GM23338 (cell line): ENCODE results near the gene ARMC5. TPM values are rescaled to one million over a fixed set of nuclear protein-coding genes. Genes with fewer than 3 reads are reported as not detected.
A peak's percentile ranks its signal among the peaks of the same experiment; 100 is the strongest.

Experiments used
- ATAC-seq: fragments of 200-7000 bp; cut with Tn5 transposase; 3 replicates; pipeline ENCODE4 v1.9.1; 2020
- DNase-seq: peaks from one replicate; pipeline ENCODE4 v3.0.0-alpha.2; 2015; ENCODE audit warnings: low spot score
- H2AFZ ChIP-seq: fragments of 200-600 bp; sonication (generic); 2 replicates; pipeline ENCODE4 v1.8.0; 2016; ENCODE audit warnings: antibody characterized with exemption, mild to moderate bottlenecking, moderate library complexity
- H3F3A ChIP-seq: fragments of 200-600 bp; sonication (generic); replicated peaks from 2 replicates; pipeline ENCODE4 v1.8.0; 2017; ENCODE audit warnings: antibody characterized with exemption, mixed run types, low read depth
- H3K27ac ChIP-seq: fragments of 200-600 bp; sonication (generic); 2 replicates; pipeline ENCODE4 v1.6.1; 2016; ENCODE audit warnings: low read depth
- H3K27me3 ChIP-seq: fragments of 200-600 bp; sonication (generic); 2 replicates; pipeline ENCODE4 v1.8.0; 2016; ENCODE audit warnings: mild to moderate bottlenecking, mixed run types, moderate library complexity; ENCODE audit not compliant: insufficient read depth
- H3K36me3 ChIP-seq: fragments of 200-600 bp; sonication (generic); 2 replicates; pipeline ENCODE4 v1.8.0; 2016; ENCODE audit warnings: mild to moderate bottlenecking; ENCODE audit not compliant: insufficient read depth
- H3K4me1 ChIP-seq: fragments of 200-600 bp; sonication (generic); 2 replicates; pipeline ENCODE4 v1.8.0; 2016; ENCODE audit warnings: mild to moderate bottlenecking, moderate library complexity; ENCODE audit not compliant: insufficient read depth
- H3K4me2 ChIP-seq: fragments of 200-600 bp; sonication (generic); 2 replicates; pipeline ENCODE4 v1.7.1; 2017; ENCODE audit warnings: mixed run types
- H3K4me3 ChIP-seq: fragments of 200-600 bp; sonication (generic); 2 replicates; pipeline ENCODE4 v1.6.1; 2016; ENCODE audit warnings: mixed run types
- H3K79me2 ChIP-seq: fragments of 200-600 bp; sonication (generic); replicated peaks from 2 replicates; pipeline ENCODE4 v1.8.0; 2017; ENCODE audit warnings: mild to moderate bottlenecking; ENCODE audit not compliant: insufficient read depth
- H3K9me2 ChIP-seq: fragments of 200-600 bp; sonication (generic); 2 replicates; pipeline ENCODE4 v1.8.0; 2017; ENCODE audit not compliant: insufficient read depth
- H4K20me1 ChIP-seq: fragments of 200-600 bp; sonication (generic); replicated peaks from 2 replicates; pipeline ENCODE4 v1.8.0; 2017; ENCODE audit warnings: mild to moderate bottlenecking; ENCODE audit not compliant: insufficient read depth
- H3K27ac Mint-ChIP-seq: 2 replicates; pipeline ENCODE4 v1.8.0; 2020; ENCODE audit warnings: inconsistent platforms, mild to moderate bottlenecking, moderate library complexity, mixed read lengths
- H3K27me3 Mint-ChIP-seq: 3 replicates; pipeline ENCODE4 v1.8.0; 2022; ENCODE audit warnings: low read depth, mild to moderate bottlenecking, moderate library complexity, mixed read lengths, inconsistent platforms; ENCODE audit not compliant: insufficient read depth, poor library complexity
- H3K36me3 Mint-ChIP-seq: 3 replicates; pipeline ENCODE4 v1.8.0; 2021; ENCODE audit warnings: low read depth, mild to moderate bottlenecking, inconsistent platforms, moderate library complexity, mixed read lengths
- H3K4me1 Mint-ChIP-seq: 3 replicates; pipeline ENCODE4 v1.8.0; 2020; ENCODE audit warnings: mild to moderate bottlenecking, inconsistent platforms, mixed read lengths
- H3K4me3 Mint-ChIP-seq: 3 replicates; pipeline ENCODE4 v1.8.0; 2021; ENCODE audit warnings: moderate library complexity, mild to moderate bottlenecking, inconsistent platforms, mixed read lengths
- H3K9me3 Mint-ChIP-seq: 3 replicates; pipeline ENCODE4 v1.8.0; 2020; ENCODE audit warnings: moderate library complexity, mild to moderate bottlenecking, inconsistent platforms, mixed read lengths
- CREB1 ChIP-seq: fragments of 250-450 bp; sonication (Bioruptor Pico); IDR thresholded peaks from 2 replicates; pipeline ENCODE4 v1.5.0; 2020; ENCODE audit warnings: low read depth, mild to moderate bottlenecking, moderate library complexity
- CTCF ChIP-seq, 2 experiments: fragments of 200-600 bp in 1 of 2; sonication (generic) in 1 of 2; conservative IDR thresholded peaks; 2 replicates each; pipeline versions ENCODE4 v1.5.1 to v1.6.1; 2016 to 2017; ENCODE audit warnings: antibody characterized with exemption in 2 of 2, low read depth in 2 of 2, mild to moderate bottlenecking in 2 of 2, moderate library complexity in 1 of 2
- EZH2 ChIP-seq: fragments of 200-600 bp; sonication (generic); IDR thresholded peaks from one replicate; pipeline ENCODE4 v1.8.0; 2017; ENCODE audit warnings: antibody characterized with exemption, mild to moderate bottlenecking, low read depth; ENCODE audit not compliant: unreplicated experiment
- POLR2AphosphoS5 ChIP-seq: IDR thresholded peaks from 2 replicates; pipeline ENCODE4 v1.6.1; 2016; ENCODE audit warnings: antibody characterized with exemption, low read depth
- polyA plus RNA-seq: library from polyadenylated mRNA; unstranded; fragments of >200 nt; fragmentation: Nextera tagmentation; extraction: Ambion mirVana; gene quantifications from 2 replicates; pipeline ENCODE4 v1.2.1, GENCODE V29; 2016
- total RNA-seq: library from RNA; depleted of rRNA; stranded (reverse); fragments of >200 nt; shearing (Covaris generic); gene quantifications from 2 replicates; pipeline ENCODE4 v1.2.3, GENCODE V29; 2014

Gene ARMC5
- total and polyA plus RNA-seq, 2 experiments from 2014 or later = 5.9 to 11.3 TPM

GRCh38 chr16:31476303-31477219 lies 17.3 kb downstream of the ARMC5 start:
- peak overlapping the region; percentile 86 for H2AFZ ChIP-seq
- peaks cover 8% of the 10 kb centered on the region for H3K36me3 Mint-ChIP-seq
- no peak overlapping the region for H3K27ac ChIP-seq
- peaks cover 79% of the 10 kb centered on the region for H3K27me3 ChIP-seq
- no peaks in the 10 kb centered on the region for H3K36me3 ChIP-seq
- peaks cover 64% of the 10 kb centered on the region for H3K27me3 Mint-ChIP-seq
- H3K27ac Mint-ChIP-seq = no peak overlapping the region
- no peaks in the 10 kb centered on the region for H3K9me2 ChIP-seq
- DNase-seq = peak; percentile 88
- peaks cover 8% of the 10 kb centered on the region; the same call in 1 of the 2 replicates for H3F3A ChIP-seq
- peak overlapping the region; percentile 83 for H3K4me3 ChIP-seq
- peak; percentile 68 for ATAC-seq
- H3K4me3 Mint-ChIP-seq = peak overlapping the region; percentile 74
- peaks cover 12% of the 10 kb centered on the region; the same call in 2 of the 3 replicates for H3K4me1 Mint-ChIP-seq
- H3K4me1 ChIP-seq = peaks cover under 1% of the 10 kb centered on the region; the same call in 1 of the 2 replicates
- H4K20me1 ChIP-seq = no peaks in the 10 kb centered on the region
- peak overlapping the region; percentile 98 for H3K4me2 ChIP-seq
- no peak for TF ChIP-seq CREB1 (CRISPR knock-in tag)
- TF ChIP-seq CTCF (conservative IDR thresholded peaks at IDR 0.05; ENCODE audit: low read depth in 2 of 2) = no peak
- TF ChIP-seq POLR2AphosphoS5 = peak; percentile 86
- TF ChIP-seq EZH2 = no peak
- peaks cover 6% of the 10 kb centered on the region for H3K9me3 Mint-ChIP-seq
- no peaks in the 10 kb centered on the region for H3K79me2 ChIP-seq

GRCh38 chr16:31477220-31478216 lies 18.2 kb downstream of the ARMC5 start:
- H3F3A ChIP-seq = peaks cover 8% of the 10 kb centered on the region; the same call in 1 of the 2 replicates
- ATAC-seq (peak; percentile 73), DNase-seq (peak; percentile 91)
- H3K36me3 Mint-ChIP-seq = peaks cover 8% of the 10 kb centered on the region
- H3K4me3 ChIP-seq = peak overlapping the region; percentile 83
- H3K4me1 Mint-ChIP-seq = peaks cover 11% of the 10 kb centered on the region; the same call in 2 of the 3 replicates
- no peaks in the 10 kb centered on the region for H3K79me2 ChIP-seq
- no peaks in the 10 kb centered on the region for H4K20me1 ChIP-seq
- peak overlapping the region; percentile 98 for H3K4me2 ChIP-seq
- H3K4me3 Mint-ChIP-seq = peak overlapping the region; percentile 74
- peaks cover 81% of the 10 kb centered on the region for H3K27me3 ChIP-seq
- H3K27ac Mint-ChIP-seq = peak overlapping the region; percentile 30; the same call in 1 of the 2 replicates
- no peak overlapping the region for H3K27ac ChIP-seq
- H3K27me3 Mint-ChIP-seq = peaks cover 66% of the 10 kb centered on the region
- H2AFZ ChIP-seq = peak overlapping the region; percentile 99
- TF ChIP-seq CTCF (conservative IDR thresholded peaks at IDR 0.05; ENCODE audit: low read depth in 2 of 2) (peak in 1 of 2 experiments; percentile 51; a peak in 3 of 4 replicates), POLR2AphosphoS5 (0 out of 2 replicates have a peak, but pooled peaks have one; percentile 12), CREB1 (CRISPR knock-in tag) (no peak)
- H3K9me3 Mint-ChIP-seq = peaks cover 6% of the 10 kb centered on the region
- H3K4me1 ChIP-seq = no peaks in the 10 kb centered on the region; the same call in 1 of the 2 replicates
- H3K36me3 ChIP-seq = no peaks in the 10 kb centered on the region
- H3K9me2 ChIP-seq = no peaks in the 10 kb centered on the region
